Measurements from ENCODE around the gene NUTM2E. TPM values are rescaled to one million over a fixed set of nuclear protein-coding genes. Genes with fewer than 3 reads are reported as not detected.
"Not testable (repeated sequence)": the region's sequence is repeated elsewhere in the genome, so short reads cannot be mapped to it uniquely, and the experiment has no call there.

NUTM2E gene
- total and polyA plus RNA-seq, 2 of the 13 experiments (the other 11 are each of a cell fraction or from before 2014, with no cell fraction given) = 0.07 TPM; not detected in 1

DNA sequence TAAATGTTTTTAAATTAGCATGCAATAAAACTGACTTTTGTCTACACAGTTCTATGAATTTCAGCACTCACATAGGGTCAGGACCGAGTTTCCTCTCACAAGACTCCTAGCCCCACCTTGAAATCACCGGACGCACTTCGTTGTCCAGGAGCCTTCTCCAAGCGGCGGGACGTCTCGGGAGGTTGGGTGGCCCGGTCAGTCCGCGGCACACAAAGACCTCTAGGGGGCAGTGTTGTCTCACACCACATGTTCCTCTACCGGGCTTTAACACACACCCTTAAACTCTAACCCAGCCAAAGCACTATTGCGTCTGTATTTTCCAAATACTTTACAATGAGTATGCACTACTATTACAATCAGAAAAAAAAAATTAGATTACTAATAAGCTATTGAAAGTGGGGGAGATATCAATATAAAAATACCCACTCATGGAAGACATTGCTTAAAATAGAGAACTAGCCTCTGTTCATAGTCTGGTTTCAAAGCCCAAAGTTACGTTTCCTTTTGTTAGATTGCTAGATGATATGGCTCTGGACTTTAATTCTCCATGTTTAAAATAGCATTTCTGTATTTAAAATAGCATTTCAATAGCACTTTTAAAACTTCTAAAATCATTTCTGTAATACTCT lies 47.1 kb upstream of the NUTM2E start:
- CTCF ChIA-PET (ENCODE audit: low intra/inter-chr PET ratio, low total read pairs) = interaction anchor here (1.3 kb wide), 1 partner anchor 149 kb away, joined by 4 read pairs; no protein-coding TSS in a partner anchor
- not testable (repeated sequence) for BruUV-seq (replicated peaks)

DNA sequence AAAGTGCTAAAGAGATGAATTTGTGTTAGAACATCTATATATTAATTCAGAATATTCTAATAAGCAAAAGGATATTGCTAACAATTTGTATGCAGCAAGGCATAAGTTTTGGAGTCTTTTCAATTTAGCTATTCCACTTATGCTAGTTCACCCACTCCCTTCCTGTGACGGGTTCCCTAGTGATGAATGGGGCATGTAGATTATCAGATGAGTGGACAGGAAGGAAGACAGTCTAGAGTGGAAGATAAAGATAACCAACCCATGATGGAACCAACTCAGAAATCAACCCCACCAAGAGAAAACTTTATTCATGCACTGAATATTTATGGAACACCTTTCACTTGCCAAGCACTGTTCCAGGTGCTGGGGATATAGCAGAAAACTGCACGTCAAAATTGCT lies 46.5 kb upstream of the NUTM2E start:
- H3K27me3 ChIP-seq (ENCODE audit: control insufficient read depth in 1 of 2, insufficient read depth in 2 of 2, low read length in 2 of 2); BruUV-seq (replicated peaks); FAIRE-seq; H3K9me3 ChIP-seq (ENCODE audit: low read length); H2AFZ ChIP-seq (ENCODE audit: low read length); POLR2A ChIA-PET; intact Hi-C loops (cut with micrococcal nuclease; ENCODE audit: unreplicated experiment); H3K79me2 ChIP-seq (ENCODE audit: insufficient read depth, low read length); H3K9ac ChIP-seq (ENCODE audit: insufficient read depth, low read depth, low read length); H4K20me1 ChIP-seq (ENCODE audit: insufficient read depth, low read length); H3K36me3 ChIP-seq (replicated peaks in 1 of 2; ENCODE audit: control insufficient read depth in 1 of 2, insufficient read depth in 2 of 2, low read length in 2 of 2); H3K4me1 ChIP-seq (ENCODE audit: insufficient read depth, low read length); H3K27ac ChIP-seq (ENCODE audit: extremely low read length, insufficient read depth, low read length); H3K4me3 ChIP-seq (replicated peaks in 1 of 3; ENCODE audit: insufficient read depth in 1 of 3, low read depth in 2 of 3, low read length in 3 of 3); ATAC-seq; H3K4me2 ChIP-seq (ENCODE audit: low read depth, low read length); in situ Hi-C loops (cut with HindIII; ENCODE audit: extremely low pct_ligation_motif_present, low pct_unique_long_range_greater_than_20kb); DNase-seq (ENCODE audit: low spot score): not testable (repeated sequence)
- CTCF ChIA-PET (ENCODE audit: low intra/inter-chr PET ratio, low total read pairs) = interaction anchor here (1.3 kb wide), 1 partner anchor 149 kb away, joined by 4 read pairs; no protein-coding TSS in a partner anchor
- 100% methylated on average over 1 of the region's 2 CpGs for WGBS (ENCODE audit: low lambda C conversion rate)

More for the DNA sequence above, 47.1 kb upstream of the NUTM2E start:
- H3K27ac ChIP-seq (ENCODE audit: extremely low read length, insufficient read depth, low read length); H2AFZ ChIP-seq (ENCODE audit: low read length); H4K20me1 ChIP-seq (ENCODE audit: insufficient read depth, low read length); intact Hi-C loops (cut with micrococcal nuclease; ENCODE audit: unreplicated experiment); H3K36me3 ChIP-seq (replicated peaks in 1 of 2; ENCODE audit: control insufficient read depth in 1 of 2, insufficient read depth in 2 of 2, low read length in 2 of 2); H3K27me3 ChIP-seq (ENCODE audit: control insufficient read depth in 1 of 2, insufficient read depth in 2 of 2, low read length in 2 of 2); H3K4me2 ChIP-seq (ENCODE audit: low read depth, low read length); FAIRE-seq; H3K9ac ChIP-seq (ENCODE audit: insufficient read depth, low read depth, low read length); H3K4me1 ChIP-seq (ENCODE audit: insufficient read depth, low read length); H3K4me3 ChIP-seq (replicated peaks in 1 of 3; ENCODE audit: insufficient read depth in 1 of 3, low read depth in 2 of 3, low read length in 3 of 3); in situ Hi-C loops (cut with HindIII; ENCODE audit: extremely low pct_ligation_motif_present, low pct_unique_long_range_greater_than_20kb); POLR2A ChIA-PET; H3K9me3 ChIP-seq (ENCODE audit: low read length); H3K79me2 ChIP-seq (ENCODE audit: insufficient read depth, low read length): not testable (repeated sequence)
- peak; percentile 34 for DNase-seq (ENCODE audit: low spot score)
- TF ChIP-seq SMC3 (IDR thresholded peaks at IDR 0.05; ENCODE audit: low read length) (0 out of 2 replicates have a peak, but pooled peaks have one; percentile 3), STAG1 (CRISPR knock-in tag; IDR thresholded peaks at IDR 0.05) (peak; percentile 53), RAD21 (CRISPR knock-in tag; IDR thresholded peaks at IDR 0.05) (0 out of 2 replicates have a peak, but pooled peaks have one; percentile 12)
- TF ChIP-seq, protein P1, sequence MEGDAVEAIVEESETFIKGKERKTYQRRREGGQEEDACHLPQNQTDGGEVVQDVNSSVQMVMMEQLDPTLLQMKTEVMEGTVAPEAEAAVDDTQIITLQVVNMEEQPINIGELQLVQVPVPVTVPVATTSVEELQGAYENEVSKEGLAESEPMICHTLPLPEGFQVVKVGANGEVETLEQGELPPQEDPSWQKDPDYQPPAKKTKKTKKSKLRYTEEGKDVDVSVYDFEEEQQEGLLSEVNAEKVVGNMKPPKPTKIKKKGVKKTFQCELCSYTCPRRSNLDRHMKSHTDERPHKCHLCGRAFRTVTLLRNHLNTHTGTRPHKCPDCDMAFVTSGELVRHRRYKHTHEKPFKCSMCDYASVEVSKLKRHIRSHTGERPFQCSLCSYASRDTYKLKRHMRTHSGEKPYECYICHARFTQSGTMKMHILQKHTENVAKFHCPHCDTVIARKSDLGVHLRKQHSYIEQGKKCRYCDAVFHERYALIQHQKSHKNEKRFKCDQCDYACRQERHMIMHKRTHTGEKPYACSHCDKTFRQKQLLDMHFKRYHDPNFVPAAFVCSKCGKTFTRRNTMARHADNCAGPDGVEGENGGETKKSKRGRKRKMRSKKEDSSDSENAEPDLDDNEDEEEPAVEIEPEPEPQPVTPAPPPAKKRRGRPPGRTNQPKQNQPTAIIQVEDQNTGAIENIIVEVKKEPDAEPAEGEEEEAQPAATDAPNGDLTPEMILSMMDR (CRISPR knock-in tag; IDR thresholded peaks at IDR 0.05) = peak; percentile 62
- TF ChIP-seq, protein P2, sequence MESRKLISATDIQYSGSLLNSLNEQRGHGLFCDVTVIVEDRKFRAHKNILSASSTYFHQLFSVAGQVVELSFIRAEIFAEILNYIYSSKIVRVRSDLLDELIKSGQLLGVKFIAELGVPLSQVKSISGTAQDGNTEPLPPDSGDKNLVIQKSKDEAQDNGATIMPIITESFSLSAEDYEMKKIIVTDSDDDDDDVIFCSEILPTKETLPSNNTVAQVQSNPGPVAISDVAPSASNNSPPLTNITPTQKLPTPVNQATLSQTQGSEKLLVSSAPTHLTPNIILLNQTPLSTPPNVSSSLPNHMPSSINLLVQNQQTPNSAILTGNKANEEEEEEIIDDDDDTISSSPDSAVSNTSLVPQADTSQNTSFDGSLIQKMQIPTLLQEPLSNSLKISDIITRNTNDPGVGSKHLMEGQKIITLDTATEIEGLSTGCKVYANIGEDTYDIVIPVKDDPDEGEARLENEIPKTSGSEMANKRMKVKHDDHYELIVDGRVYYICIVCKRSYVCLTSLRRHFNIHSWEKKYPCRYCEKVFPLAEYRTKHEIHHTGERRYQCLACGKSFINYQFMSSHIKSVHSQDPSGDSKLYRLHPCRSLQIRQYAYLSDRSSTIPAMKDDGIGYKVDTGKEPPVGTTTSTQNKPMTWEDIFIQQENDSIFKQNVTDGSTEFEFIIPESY (CRISPR knock-in tag; IDR thresholded peaks at IDR 0.05) = peak; percentile 80
- 50% methylated on average over 14 of the region's 14 CpGs for WGBS (ENCODE audit: low lambda C conversion rate)
- ATAC-seq = peak; percentile 96

DNA sequence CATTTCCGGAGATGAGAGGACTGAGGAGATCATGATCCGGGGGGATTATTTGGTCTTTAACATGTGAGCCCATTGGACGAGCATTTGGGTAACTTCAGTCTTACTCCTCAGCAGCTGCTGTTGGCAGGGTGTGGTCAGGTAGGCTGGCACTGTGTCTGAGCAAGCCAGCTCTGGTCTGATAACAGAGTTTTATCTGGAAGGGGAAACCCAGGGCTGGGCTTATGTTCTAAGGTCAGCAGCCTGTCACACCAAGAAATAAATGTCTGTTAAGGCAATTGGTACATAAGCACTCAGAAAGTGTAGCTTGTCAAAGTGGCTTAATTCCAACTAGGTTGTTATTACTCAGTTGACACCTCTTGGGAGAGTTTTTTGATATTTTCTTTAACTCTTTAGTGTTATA lies 45.0 kb upstream of the NUTM2E start:
- H3K4me1 ChIP-seq (ENCODE audit: insufficient read depth, low read length); H3K4me3 ChIP-seq (replicated peaks in 1 of 3; ENCODE audit: insufficient read depth in 1 of 3, low read depth in 2 of 3, low read length in 3 of 3); H3K79me2 ChIP-seq (ENCODE audit: insufficient read depth, low read length); H3K9ac ChIP-seq (ENCODE audit: insufficient read depth, low read depth, low read length); CTCF ChIA-PET (ENCODE audit: low intra/inter-chr PET ratio, low total read pairs); POLR2A ChIA-PET; H4K20me1 ChIP-seq (ENCODE audit: insufficient read depth, low read length); H3K27me3 ChIP-seq (ENCODE audit: control insufficient read depth in 1 of 2, insufficient read depth in 2 of 2, low read length in 2 of 2); H3K4me2 ChIP-seq (ENCODE audit: low read depth, low read length); H3K27ac ChIP-seq (ENCODE audit: extremely low read length, insufficient read depth, low read length); H3K9me3 ChIP-seq (ENCODE audit: low read length); FAIRE-seq; H2AFZ ChIP-seq (ENCODE audit: low read length); BruUV-seq (replicated peaks); ATAC-seq; in situ Hi-C loops (cut with HindIII; ENCODE audit: extremely low pct_ligation_motif_present, low pct_unique_long_range_greater_than_20kb); DNase-seq (ENCODE audit: low spot score); intact Hi-C loops (cut with micrococcal nuclease; ENCODE audit: unreplicated experiment); H3K36me3 ChIP-seq (replicated peaks in 1 of 2; ENCODE audit: control insufficient read depth in 1 of 2, insufficient read depth in 2 of 2, low read length in 2 of 2): not testable (repeated sequence)
- WGBS (ENCODE audit: low lambda C conversion rate) = 94% methylated on average over 2 of the region's 3 CpGs

All from HepG2 (cell line).